Cardiac fibroblast (primary cell): ENCODE results near the gene CUTC.
A peak's percentile ranks its signal among the peaks of the same experiment; 100 is the strongest.

Source experiments
- DNase-seq, 2 donors: peaks; one replicate each; pipeline versions ENCODE4 v3.0.0 to v3.0.0-alpha.2; 2010; ENCODE audit warnings: low read depth in 2 of 2
- H3K4me3 ChIP-seq, 2 donors: replicated peaks in 1 of 2; 1 replicate in 1 of 2; 2 replicates in 1 of 2; pipeline ENCODE4 v1.5.1; 2011; ENCODE audit warnings: low read depth in 2 of 2, low read length in 2 of 2, mild to moderate bottlenecking in 2 of 2, moderate library complexity in 1 of 2
- TF ChIP-seq, protein P1 (sequence below): IDR thresholded peaks from one replicate; pipeline ENCODE4 v1.5.1; 2011; ENCODE audit warnings: low read depth, mild to moderate bottlenecking, low read length, inconsistent platforms

Gene CUTC, protein sequence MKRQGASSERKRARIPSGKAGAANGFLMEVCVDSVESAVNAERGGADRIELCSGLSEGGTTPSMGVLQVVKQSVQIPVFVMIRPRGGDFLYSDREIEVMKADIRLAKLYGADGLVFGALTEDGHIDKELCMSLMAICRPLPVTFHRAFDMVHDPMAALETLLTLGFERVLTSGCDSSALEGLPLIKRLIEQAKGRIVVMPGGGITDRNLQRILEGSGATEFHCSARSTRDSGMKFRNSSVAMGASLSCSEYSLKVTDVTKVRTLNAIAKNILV

DNA sequence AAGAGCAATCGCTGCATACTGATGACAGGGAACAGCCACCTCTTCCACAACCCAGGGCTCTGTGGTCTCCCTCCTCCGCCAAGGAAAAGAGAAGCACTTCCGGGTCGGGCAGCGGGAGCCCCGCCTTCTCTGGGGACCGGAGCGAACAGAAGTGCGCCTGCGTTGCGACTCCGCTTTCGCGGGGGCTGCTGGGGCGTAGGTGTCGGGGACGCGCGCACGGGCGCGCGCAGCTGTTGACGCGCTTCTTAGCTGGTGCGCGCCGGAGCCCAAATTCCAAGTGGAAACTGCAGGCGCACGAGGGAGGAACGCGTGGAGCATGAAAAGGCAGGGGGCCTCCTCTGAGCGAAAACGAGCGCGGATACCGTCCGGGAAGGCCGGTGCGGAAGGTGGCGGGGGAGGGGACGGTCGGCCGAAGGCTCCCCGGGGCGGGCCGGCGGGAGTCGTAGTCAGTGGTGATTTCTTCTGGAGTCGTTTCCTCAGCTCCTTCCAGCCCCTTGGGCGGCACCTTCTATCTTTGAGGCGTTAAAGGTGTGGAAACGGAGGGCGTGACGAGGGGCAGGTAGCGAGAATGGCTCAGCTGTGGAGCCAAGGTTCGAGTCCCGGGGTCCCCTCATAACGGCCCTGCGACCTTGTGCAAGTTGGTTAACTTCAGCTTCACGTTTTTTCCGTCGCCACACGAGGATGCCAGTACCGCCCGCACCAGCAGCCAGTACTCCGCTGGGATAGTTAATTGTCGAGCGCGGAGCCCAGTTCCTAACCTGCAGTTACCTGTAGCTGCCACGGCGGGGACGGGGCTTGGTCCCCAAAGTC, at the start of gene CUTC, which contains the start of gene COX15:
TSS of gene CUTC (plus strand) at position 202 of the 810 bp plus-strand sequence. CDS start at position 317, 115 bp downstream.
TSS of gene COX15 (minus strand) at position 95 of the 810 bp plus-strand sequence. CDS start at position 17, 78 bp downstream.
- H3K4me3 ChIP-seq = peak within 1 kb of the TSS; percentile 92 to 99
- DNase-seq = peak; percentile 97 to 98
- TF ChIP-seq, protein P1, sequence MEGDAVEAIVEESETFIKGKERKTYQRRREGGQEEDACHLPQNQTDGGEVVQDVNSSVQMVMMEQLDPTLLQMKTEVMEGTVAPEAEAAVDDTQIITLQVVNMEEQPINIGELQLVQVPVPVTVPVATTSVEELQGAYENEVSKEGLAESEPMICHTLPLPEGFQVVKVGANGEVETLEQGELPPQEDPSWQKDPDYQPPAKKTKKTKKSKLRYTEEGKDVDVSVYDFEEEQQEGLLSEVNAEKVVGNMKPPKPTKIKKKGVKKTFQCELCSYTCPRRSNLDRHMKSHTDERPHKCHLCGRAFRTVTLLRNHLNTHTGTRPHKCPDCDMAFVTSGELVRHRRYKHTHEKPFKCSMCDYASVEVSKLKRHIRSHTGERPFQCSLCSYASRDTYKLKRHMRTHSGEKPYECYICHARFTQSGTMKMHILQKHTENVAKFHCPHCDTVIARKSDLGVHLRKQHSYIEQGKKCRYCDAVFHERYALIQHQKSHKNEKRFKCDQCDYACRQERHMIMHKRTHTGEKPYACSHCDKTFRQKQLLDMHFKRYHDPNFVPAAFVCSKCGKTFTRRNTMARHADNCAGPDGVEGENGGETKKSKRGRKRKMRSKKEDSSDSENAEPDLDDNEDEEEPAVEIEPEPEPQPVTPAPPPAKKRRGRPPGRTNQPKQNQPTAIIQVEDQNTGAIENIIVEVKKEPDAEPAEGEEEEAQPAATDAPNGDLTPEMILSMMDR = peak; percentile 33

- TF ChIP-seq, protein P1 = peak; percentile 11
- peak in 1 of 2 donors; percentile 2 for DNase-seq
- no peak overlapping the region for H3K4me3 ChIP-seq
Measured at GRCh38 chr10:99682752-99683151, 49.3 kb upstream of the CUTC start.

DNA sequence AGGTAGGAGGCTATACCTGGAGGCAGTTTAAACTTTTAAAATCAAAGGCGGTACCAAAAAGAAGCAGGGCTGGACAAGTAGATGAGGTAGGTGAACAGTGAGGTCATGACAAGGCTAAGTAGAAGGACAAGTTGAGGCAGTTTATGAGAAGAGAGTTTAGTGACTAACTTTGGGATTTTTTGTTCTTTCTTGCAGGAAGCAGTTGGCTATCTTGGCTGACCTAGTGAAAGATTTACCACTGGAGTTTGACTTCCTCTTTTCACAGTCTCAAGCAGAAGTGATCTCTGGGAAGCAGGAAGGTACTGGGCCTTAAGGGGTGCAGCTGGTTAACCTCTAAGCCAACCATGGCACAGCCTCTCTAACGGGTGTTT, 46.5 kb upstream of the CUTC start:
- no peak overlapping the region for H3K4me3 ChIP-seq
- TF ChIP-seq, protein P1 = no peak
- DNase-seq = no peak

DNA sequence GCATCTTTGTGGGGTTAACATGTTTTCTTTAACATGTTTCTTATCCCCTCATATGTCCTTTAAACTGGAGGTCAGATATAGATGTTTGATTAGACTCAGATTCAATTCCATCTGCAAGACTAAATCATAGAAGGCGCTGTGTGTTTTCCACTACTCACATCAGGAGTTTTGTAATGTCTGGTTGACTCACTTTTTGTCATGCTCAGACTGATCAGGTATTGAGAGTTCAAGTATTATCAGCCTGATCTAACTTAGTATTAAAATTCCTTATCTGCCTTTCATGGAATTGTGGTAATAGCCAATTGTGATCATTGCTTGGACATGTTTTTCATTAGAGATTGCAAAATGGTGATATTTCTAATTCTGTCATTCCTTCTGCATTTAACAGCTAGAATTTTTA, 42.6 kb upstream of the CUTC start:
- no peak overlapping the region for H3K4me3 ChIP-seq
- peak in 1 of 2 donors; percentile 21 for DNase-seq
- TF ChIP-seq, protein P1 = no peak

DNA sequence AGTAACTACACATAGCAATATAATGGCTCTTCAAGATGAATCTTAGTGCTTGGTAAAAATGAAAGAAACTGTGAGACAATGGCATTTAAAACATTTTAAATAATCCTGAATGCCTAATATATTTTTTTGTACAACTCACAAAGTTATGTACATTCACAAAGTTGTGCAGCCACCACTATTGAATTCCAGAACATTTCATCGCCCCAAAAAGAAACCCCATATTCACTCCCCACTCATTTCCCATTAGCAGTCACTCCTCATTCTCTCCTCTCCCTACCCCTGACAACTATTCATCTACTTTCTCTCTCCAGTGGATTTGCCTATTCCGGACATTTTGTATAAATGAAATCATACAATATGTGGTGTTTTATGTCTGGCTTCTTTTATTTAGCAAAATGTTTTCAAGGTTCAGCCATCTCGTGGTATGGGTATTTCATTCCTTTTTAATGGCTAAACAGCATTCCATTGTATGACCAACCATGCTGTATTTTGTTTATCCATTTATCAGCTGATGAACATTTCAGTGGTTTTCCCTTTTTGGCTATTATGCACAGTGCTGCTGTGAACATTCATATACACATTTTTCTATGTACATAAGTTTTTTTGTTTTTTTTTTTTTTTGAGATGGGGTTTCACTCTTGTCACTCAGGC, 38.0 kb upstream of the CUTC start:
- TF ChIP-seq, protein P1 = no peak
- DNase-seq = peak; percentile 21 to 77
- H3K4me3 ChIP-seq = no peak overlapping the region

DNA sequence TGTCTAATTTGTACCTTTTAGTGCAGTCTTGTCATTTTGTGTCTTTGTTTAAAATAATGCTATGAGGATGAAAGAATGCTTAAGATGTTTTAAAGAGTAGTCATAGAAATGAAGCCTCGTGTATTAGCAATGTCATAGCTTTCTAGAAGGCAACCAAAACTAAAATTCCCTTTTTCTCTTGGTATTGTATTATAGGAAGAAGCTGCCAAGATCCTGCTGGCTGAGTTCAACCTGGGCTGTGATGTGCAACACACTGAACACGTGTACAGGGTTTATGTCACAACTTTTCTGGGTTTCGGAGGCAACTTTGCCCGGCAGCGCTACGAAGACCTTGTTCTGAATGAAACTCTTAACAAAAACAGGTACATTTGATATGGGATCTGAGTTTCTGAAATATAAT, 36.3 kb upstream of the CUTC start:
- DNase-seq = peak in 1 of 2 donors; percentile 28
- H3K4me3 ChIP-seq = no peak overlapping the region
- TF ChIP-seq, protein P1 = no peak
